ENCODE data around the gene SEC63. TPM values are rescaled to one million over a fixed set of nuclear protein-coding genes. Genes with fewer than 3 reads are reported as not detected.

Gene SEC63
- total RNA-seq, 1 experiment from 2014 or later = 101 TPM

GRCh38 chr6:107841275-107841670 lies 116.7 kb downstream of the SEC63 start:
- Histone ChIP-seq H3K36me3 (ENCODE audit: low read depth) (no peaks in the 10 kb centered on the region), H3K4me1 (replicated peaks; ENCODE audit: insufficient read depth) (no peaks in the 10 kb centered on the region), H3K27ac (no peak overlapping the region), H3K79me2 (ENCODE audit: low read depth) (no peaks in the 10 kb centered on the region), H3K4me3 (no peak overlapping the region), H4K20me1 (ENCODE audit: insufficient read depth) (no peaks in the 10 kb centered on the region), H2AFZ (no peak overlapping the region), H3K27me3 (ENCODE audit: insufficient read depth, low read depth) (no peaks in the 10 kb centered on the region), H3K4me2 (no peak overlapping the region), H3F3A (ENCODE audit: insufficient read depth, low read depth) (no peaks in the 10 kb centered on the region), H3K9me2 (ENCODE audit: insufficient read depth) (no peaks in the 10 kb centered on the region), H3K9me3 (ENCODE audit: insufficient read depth, low read depth) (no peaks in the 10 kb centered on the region)
- CTCF ChIA-PET = no interaction called here
- no peak for TF ChIP-seq CTCF (conservative IDR thresholded peaks at IDR 0.05)
- TF ChIP-seq EZH2 (IDR thresholded peaks at IDR 0.05; ENCODE audit: low read depth) = no peak
- POLR2A ChIA-PET (ENCODE audit: unreplicated experiment) = no interaction called here
- DNase-seq = no peak
- no TSS peak for BruUV-seq (replicated peaks)
- intact Hi-C loops (cut with micrococcal nuclease; ENCODE audit: unreplicated experiment) = no loop called here

GRCh38 chr6:107840636-107841274 lies 117.3 kb downstream of the SEC63 start:
- Histone ChIP-seq H3K9me3 (ENCODE audit: insufficient read depth, low read depth) (no peaks in the 10 kb centered on the region), H3K4me1 (replicated peaks; ENCODE audit: insufficient read depth) (no peaks in the 10 kb centered on the region), H3K27me3 (ENCODE audit: insufficient read depth, low read depth) (no peaks in the 10 kb centered on the region), H3K4me3 (no peak overlapping the region), H3K27ac (no peak overlapping the region), H4K20me1 (ENCODE audit: insufficient read depth) (no peaks in the 10 kb centered on the region), H3K9me2 (ENCODE audit: insufficient read depth) (no peaks in the 10 kb centered on the region), H3K4me2 (no peak overlapping the region), H2AFZ (no peak overlapping the region), H3K79me2 (ENCODE audit: low read depth) (no peaks in the 10 kb centered on the region), H3F3A (ENCODE audit: insufficient read depth, low read depth) (no peaks in the 10 kb centered on the region), H3K36me3 (ENCODE audit: low read depth) (no peaks in the 10 kb centered on the region)
- intact Hi-C loops (cut with micrococcal nuclease; ENCODE audit: unreplicated experiment) = no loop called here
- BruUV-seq (replicated peaks) = no TSS peak
- CTCF ChIA-PET = no interaction called here
- TF ChIP-seq EZH2 (IDR thresholded peaks at IDR 0.05; ENCODE audit: low read depth) (no peak), CTCF (conservative IDR thresholded peaks at IDR 0.05) (no peak)
- no peak for DNase-seq
- POLR2A ChIA-PET (ENCODE audit: unreplicated experiment) = no interaction called here

- ChIA-PET POLR2A (ENCODE audit: unreplicated experiment) (no interaction called here), CTCF (interaction anchor here (0.5 kb wide), 1 partner anchor 728 kb away, joined by 5 read pairs; no protein-coding TSS in a partner anchor)
- Histone ChIP-seq H3K79me2 (ENCODE audit: low read depth) (no peaks in the 10 kb centered on the region), H3K4me1 (replicated peaks; ENCODE audit: insufficient read depth) (peaks cover 8% of the 10 kb centered on the region; the same call in 1 of the 2 replicates), H3K27ac (no peak overlapping the region), H3K4me3 (no peak overlapping the region), H2AFZ (no peak overlapping the region), H3K27me3 (ENCODE audit: insufficient read depth, low read depth) (no peaks in the 10 kb centered on the region), H3K9me2 (ENCODE audit: insufficient read depth) (no peaks in the 10 kb centered on the region), H4K20me1 (ENCODE audit: insufficient read depth) (no peaks in the 10 kb centered on the region), H3K4me2 (peak overlapping the region; percentile 4), H3K36me3 (ENCODE audit: low read depth) (no peaks in the 10 kb centered on the region), H3K9me3 (ENCODE audit: insufficient read depth, low read depth) (no peaks in the 10 kb centered on the region), H3F3A (ENCODE audit: insufficient read depth, low read depth) (0 out of 2 replicates have a peak, but pooled peaks cover 5% of the 10 kb centered on the region)
- intact Hi-C loops (cut with micrococcal nuclease; ENCODE audit: unreplicated experiment) = no loop called here
- no TSS peak for BruUV-seq (replicated peaks)
- DNase-seq = no peak
- TF ChIP-seq CTCF (conservative IDR thresholded peaks at IDR 0.05) (no peak), EZH2 (IDR thresholded peaks at IDR 0.05; ENCODE audit: low read depth) (no peak)
Measured at GRCh38 chr6:107833136-107833535, 124.9 kb downstream of the SEC63 start.

All from PC-9 (cell line).